ENCODE data around the gene PAGE5.

PAGE5 gene

GRCh38 chrX:55210931-55211677 is 9.0 kb upstream of the PAGE5 start:
- Histone ChIP-seq H3K36me3 (replicated peaks) (no peaks in the 10 kb centered on the region), H3K4me3 (ENCODE audit: low read depth, low read length) (no peak overlapping the region), H3K27ac (no peak overlapping the region), H3K27me3 (replicated peaks) (no peaks in the 10 kb centered on the region)
- in situ Hi-C loops (cut with HindIII; ENCODE audit: low pct_ligation_motif_present, low sequenced_read_pairs), result no loop called here
- no peak for TF ChIP-seq CTCF (IDR thresholded peaks at IDR 0.05; ENCODE audit: low read depth, low read length, missing control alignments)
- DNase-seq, result no peak

- Histone ChIP-seq H3K36me3 (replicated peaks) (no peaks in the 10 kb centered on the region), H3K4me3 (ENCODE audit: low read depth, low read length) (no peak overlapping the region), H3K27ac (no peak overlapping the region), H3K27me3 (replicated peaks) (no peaks in the 10 kb centered on the region)
- no peak for DNase-seq
- in situ Hi-C loops (cut with HindIII; ENCODE audit: low pct_ligation_motif_present, low sequenced_read_pairs), result no loop called here
- TF ChIP-seq CTCF (IDR thresholded peaks at IDR 0.05; ENCODE audit: low read depth, low read length, missing control alignments), result no peak
Measured at GRCh38 chrX:55213381-55213780, 6.8 kb upstream of the PAGE5 start.

- Histone ChIP-seq H3K27me3 (replicated peaks) (no peaks in the 10 kb centered on the region), H3K36me3 (replicated peaks) (no peaks in the 10 kb centered on the region), H3K27ac (no peak overlapping the region), H3K4me3 (ENCODE audit: low read depth, low read length) (no peak overlapping the region)
- in situ Hi-C loops (cut with HindIII; ENCODE audit: low pct_ligation_motif_present, low sequenced_read_pairs), result no loop called here
- no peak for DNase-seq
- TF ChIP-seq CTCF (IDR thresholded peaks at IDR 0.05; ENCODE audit: low read depth, low read length, missing control alignments), result no peak
Measured at GRCh38 chrX:55240788-55241340, 20.7 kb downstream of the PAGE5 start.

- Histone ChIP-seq H3K36me3 (replicated peaks) (no peaks in the 10 kb centered on the region), H3K4me3 (ENCODE audit: low read depth, low read length) (no peak overlapping the region), H3K27me3 (replicated peaks) (no peaks in the 10 kb centered on the region), H3K27ac (no peak overlapping the region)
- no peak for TF ChIP-seq CTCF (IDR thresholded peaks at IDR 0.05; ENCODE audit: low read depth, low read length, missing control alignments)
- in situ Hi-C loops (cut with HindIII; ENCODE audit: low pct_ligation_motif_present, low sequenced_read_pairs), result no loop called here
- no peak for DNase-seq
Measured at GRCh38 chrX:55253528-55253927, 33.4 kb downstream of the PAGE5 start.

GRCh38 chrX:55260806-55261205 is 40.7 kb downstream of the PAGE5 start:
- DNase-seq, result no peak
- Histone ChIP-seq H3K27me3 (replicated peaks) (no peaks in the 10 kb centered on the region), H3K4me3 (ENCODE audit: low read depth, low read length) (no peak overlapping the region), H3K36me3 (replicated peaks) (no peaks in the 10 kb centered on the region), H3K27ac (no peak overlapping the region)
- no peak for TF ChIP-seq CTCF (IDR thresholded peaks at IDR 0.05; ENCODE audit: low read depth, low read length, missing control alignments)
- in situ Hi-C loops (cut with HindIII; ENCODE audit: low pct_ligation_motif_present, low sequenced_read_pairs), result no loop called here

GRCh38 chrX:55264816-55265215 is 44.7 kb downstream of the PAGE5 start, which contains the start of gene PAGE3:
Gene PAGE3 (minus strand): TSS chrX:55264916. CDS start chrX:55263903, 1,013 bp downstream.
- H3K27ac ChIP-seq, result no peak within 1 kb of the TSS
- no peak for DNase-seq
- no peak within 1 kb of the TSS for H3K4me3 ChIP-seq (ENCODE audit: low read depth, low read length)
- no peaks in the 10 kb centered on the region for H3K27me3 ChIP-seq (replicated peaks)
- in situ Hi-C loops (cut with HindIII; ENCODE audit: low pct_ligation_motif_present, low sequenced_read_pairs), result no loop called here
- TF ChIP-seq CTCF (IDR thresholded peaks at IDR 0.05; ENCODE audit: low read depth, low read length, missing control alignments), result no peak
- H3K36me3 ChIP-seq (replicated peaks), result no peaks in the 10 kb centered on the region
